ENCODE measurements around the gene SLC18A2. TPM values are rescaled to one million over a fixed set of nuclear protein-coding genes. Genes with fewer than 3 reads are reported as not detected.

Gene SLC18A2
- total RNA-seq, 1 donor from 2014 or later = not detected

DNA sequence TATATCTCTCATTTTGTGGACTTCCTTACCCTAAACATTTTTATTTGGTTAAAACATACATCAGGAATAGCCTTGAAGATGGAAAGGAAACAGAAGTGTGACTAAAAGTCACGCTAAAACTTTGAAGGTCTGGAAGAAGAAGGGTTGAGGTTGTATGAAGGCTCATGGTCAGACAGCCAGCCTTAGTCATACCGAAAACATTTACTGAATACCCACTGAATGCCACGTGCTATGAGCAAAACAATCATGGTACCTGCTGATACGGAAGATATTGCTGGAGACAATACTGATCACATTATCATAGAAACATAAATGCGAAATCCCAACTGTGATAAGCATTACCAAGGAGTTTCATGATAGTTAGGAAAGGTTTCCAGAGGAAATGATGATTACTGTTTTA is 70.3 kb downstream of the SLC18A2 start:
- Mint-ChIP-seq H3K4me3 (no peak overlapping the region), H3K27me3 (ENCODE audit: insufficient read depth) (no peaks in the 10 kb centered on the region), H3K9me3 (no peaks in the 10 kb centered on the region), H3K27ac (no peak overlapping the region), H3K4me1 (ENCODE audit: low read depth) (no peaks in the 10 kb centered on the region), H3K36me3 (ENCODE audit: low read depth) (peaks cover 13% of the 10 kb centered on the region)
- intact Hi-C loops (cut with micrococcal nuclease) = no loop called here
- DNase-seq (ENCODE audit: low spot score) = no peak

DNA sequence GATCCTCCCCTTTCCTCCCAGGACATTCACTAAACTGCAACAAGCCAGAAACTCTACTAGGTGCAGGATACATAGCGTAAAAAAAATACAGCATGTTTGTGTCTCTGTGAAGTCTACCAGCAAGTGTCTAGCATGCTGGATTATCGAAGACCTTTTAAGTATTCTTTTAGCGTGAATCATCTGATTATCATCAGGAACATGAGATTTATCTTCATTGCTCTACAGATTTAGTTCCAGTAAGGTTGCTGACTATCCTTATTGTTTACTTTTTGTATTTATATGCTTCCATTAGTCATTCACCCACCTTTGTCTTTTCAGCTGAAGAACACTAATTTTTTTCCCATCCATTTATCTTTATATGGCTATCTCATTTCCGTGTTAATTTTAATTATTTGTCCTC is 71.5 kb downstream of the SLC18A2 start:
- no peak for DNase-seq (ENCODE audit: low spot score)
- H3K27me3 Mint-ChIP-seq (ENCODE audit: insufficient read depth) = no peaks in the 10 kb centered on the region
- no peak overlapping the region for H3K4me3 Mint-ChIP-seq
- no peak overlapping the region for H3K27ac Mint-ChIP-seq
- intact Hi-C loops (cut with micrococcal nuclease) = no loop called here
- H3K9me3 Mint-ChIP-seq = no peaks in the 10 kb centered on the region
- no peaks in the 10 kb centered on the region for H3K4me1 Mint-ChIP-seq (ENCODE audit: low read depth)
- H3K36me3 Mint-ChIP-seq (ENCODE audit: low read depth) = peaks cover 13% of the 10 kb centered on the region

DNA sequence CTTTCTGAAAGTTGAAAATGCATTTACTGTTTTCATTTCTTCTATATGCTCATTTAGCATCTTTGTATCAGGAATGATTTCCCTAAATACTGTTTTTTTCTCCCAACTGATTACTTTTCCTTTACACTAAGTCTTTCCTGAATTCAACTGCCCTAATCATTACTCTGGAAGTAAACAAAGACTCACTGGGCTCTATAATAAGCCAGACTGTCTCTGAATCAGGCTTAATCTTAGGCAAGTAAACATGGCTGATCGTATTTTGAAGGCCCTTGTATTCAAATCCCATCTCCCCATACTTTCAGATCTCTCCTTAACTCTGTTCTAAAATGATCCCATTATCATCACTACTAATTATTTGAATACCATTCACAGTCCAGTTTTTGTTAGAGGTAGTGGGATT is 72.7 kb downstream of the SLC18A2 start:
- Mint-ChIP-seq H3K4me1 (ENCODE audit: low read depth) (no peaks in the 10 kb centered on the region), H3K4me3 (no peak overlapping the region), H3K36me3 (ENCODE audit: low read depth) (peaks cover 13% of the 10 kb centered on the region), H3K9me3 (no peaks in the 10 kb centered on the region), H3K27ac (no peak overlapping the region), H3K27me3 (ENCODE audit: insufficient read depth) (no peaks in the 10 kb centered on the region)
- DNase-seq (ENCODE audit: low spot score) = no peak
- intact Hi-C loops (cut with micrococcal nuclease) = no loop called here

DNA sequence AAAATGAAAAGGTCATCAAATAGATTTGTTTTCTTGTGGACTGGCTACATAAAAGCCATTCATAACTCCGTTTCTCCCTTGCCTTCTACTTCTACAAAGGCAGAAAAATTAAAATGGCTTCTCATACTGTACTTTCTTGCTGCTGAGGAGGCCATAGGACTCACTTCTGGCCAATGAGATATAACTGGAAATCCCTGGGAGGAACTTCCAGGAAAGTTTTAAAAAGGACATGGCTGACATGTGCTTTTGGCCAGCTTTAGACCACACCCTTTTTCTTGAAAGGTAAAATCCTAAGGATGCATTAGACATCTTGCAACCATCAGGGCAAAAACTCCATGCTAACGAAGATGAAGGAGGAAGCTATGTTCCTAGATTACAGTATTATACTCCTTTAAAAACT is 75.8 kb downstream of the SLC18A2 start:
- Mint-ChIP-seq H3K4me1 (ENCODE audit: low read depth) (no peaks in the 10 kb centered on the region), H3K9me3 (no peaks in the 10 kb centered on the region), H3K36me3 (ENCODE audit: low read depth) (peaks cover 9% of the 10 kb centered on the region), H3K27me3 (ENCODE audit: insufficient read depth) (no peaks in the 10 kb centered on the region), H3K27ac (no peak overlapping the region), H3K4me3 (no peak overlapping the region)
- intact Hi-C loops (cut with micrococcal nuclease) = no loop called here
- no peak for DNase-seq (ENCODE audit: low spot score)

DNA sequence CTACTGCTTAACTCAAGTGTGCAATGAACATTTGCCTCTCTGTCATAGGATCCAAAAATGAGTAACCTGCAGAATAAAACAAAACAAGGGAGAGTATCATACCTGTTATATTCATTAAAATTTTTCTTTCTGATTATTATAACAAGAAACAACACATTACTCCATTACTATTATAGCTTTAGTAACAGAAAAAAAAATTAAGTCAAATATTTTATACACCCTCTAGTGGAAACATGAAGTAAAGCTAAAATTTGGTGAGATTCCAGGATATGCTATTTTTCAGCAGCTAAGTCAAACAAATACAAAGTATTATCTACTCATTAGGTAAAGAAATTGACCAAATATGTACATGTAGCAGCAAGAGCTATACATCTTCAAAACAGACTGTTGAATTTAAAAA is 78.0 kb downstream of the SLC18A2 start:
- Mint-ChIP-seq H3K9me3 (no peaks in the 10 kb centered on the region), H3K4me1 (ENCODE audit: low read depth) (no peaks in the 10 kb centered on the region), H3K27me3 (ENCODE audit: insufficient read depth) (no peaks in the 10 kb centered on the region), H3K4me3 (no peak overlapping the region), H3K27ac (no peak overlapping the region), H3K36me3 (ENCODE audit: low read depth) (peaks cover 1% of the 10 kb centered on the region)
- DNase-seq (ENCODE audit: low spot score) = no peak
- intact Hi-C loops (cut with micrococcal nuclease) = no loop called here

DNA sequence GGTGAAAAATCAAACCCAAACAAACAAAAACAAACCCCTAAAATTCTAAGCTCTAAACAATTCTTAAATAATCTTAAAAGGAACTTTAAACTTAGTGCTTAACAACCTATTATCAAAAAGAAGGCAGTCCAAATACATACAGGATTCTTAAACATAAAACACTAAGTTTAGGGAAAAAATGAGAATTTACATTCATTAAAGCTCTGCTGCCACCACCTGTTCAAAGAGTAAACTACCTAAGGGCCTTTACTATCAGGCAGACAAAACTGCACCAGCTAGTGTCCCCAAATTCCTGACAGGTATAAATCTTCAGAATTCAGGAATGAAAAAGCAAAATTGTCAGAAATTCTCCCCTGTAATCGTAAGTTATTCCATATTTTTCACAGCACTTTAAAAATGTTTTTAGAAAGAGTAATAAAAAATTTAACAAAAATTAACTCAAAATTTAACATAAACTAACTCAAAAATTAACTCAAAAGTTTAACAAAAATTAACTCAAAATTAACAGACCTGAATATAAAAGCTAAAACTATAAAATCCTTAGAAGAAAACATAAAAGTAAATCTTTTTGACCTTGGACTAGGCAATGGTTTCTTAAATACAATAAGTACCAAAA is 79.2 kb downstream of the SLC18A2 start:
- H3K4me3 Mint-ChIP-seq = no peak overlapping the region
- DNase-seq (ENCODE audit: low spot score) = no peak
- intact Hi-C loops (cut with micrococcal nuclease) = loop anchor here (1.0 kb wide), 1 partner anchor 104 kb away; no protein-coding TSS in a partner anchor
- no peaks in the 10 kb centered on the region for H3K27me3 Mint-ChIP-seq (ENCODE audit: insufficient read depth)
- H3K36me3 Mint-ChIP-seq (ENCODE audit: low read depth) = no peaks in the 10 kb centered on the region
- H3K4me1 Mint-ChIP-seq (ENCODE audit: low read depth) = no peaks in the 10 kb centered on the region
- H3K9me3 Mint-ChIP-seq = no peaks in the 10 kb centered on the region
- H3K27ac Mint-ChIP-seq = no peak overlapping the region

DNA sequence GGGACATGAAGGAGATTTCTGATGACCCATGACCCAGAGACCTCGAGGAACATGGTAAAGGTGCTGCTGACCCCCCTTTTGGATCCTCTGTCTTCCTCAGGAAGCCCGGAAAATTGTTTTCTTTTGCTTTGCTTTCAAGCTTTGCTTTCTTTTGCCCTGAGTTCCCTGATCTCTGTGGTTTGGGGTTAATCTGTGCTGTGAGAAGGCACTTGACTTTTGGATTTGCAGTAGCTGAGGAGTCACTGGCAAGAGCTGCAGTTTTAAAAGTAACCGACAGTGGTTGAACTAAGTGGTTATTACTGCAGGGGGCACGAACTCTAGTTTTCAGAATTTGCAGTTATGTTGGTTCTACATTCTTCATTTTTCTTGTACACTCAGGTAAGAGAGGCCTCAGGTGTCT is 81.3 kb downstream of the SLC18A2 start:
- H3K4me3 Mint-ChIP-seq = no peak overlapping the region

DNA sequence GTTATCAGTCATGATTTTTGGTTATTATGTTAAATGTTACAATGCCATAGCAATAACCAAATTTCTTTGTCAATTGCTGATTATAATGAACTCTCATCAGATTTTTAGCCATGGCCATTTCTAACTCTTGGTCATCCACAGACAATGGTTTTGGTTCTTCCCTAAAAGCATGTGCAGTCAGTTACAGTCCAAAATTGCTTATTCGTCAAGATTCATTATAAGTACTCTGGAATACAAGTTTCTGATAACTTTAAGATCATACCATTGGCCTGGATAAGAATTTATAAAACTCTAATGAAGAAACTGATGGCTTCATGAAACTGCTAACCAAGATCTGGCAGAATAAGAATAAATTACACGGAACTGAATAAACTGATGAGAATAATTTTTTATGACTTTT is 83.5 kb downstream of the SLC18A2 start:
- no peak for DNase-seq (ENCODE audit: low spot score)
- Mint-ChIP-seq H3K27me3 (ENCODE audit: insufficient read depth) (no peaks in the 10 kb centered on the region), H3K4me3 (no peak overlapping the region), H3K27ac (no peak overlapping the region), H3K9me3 (no peaks in the 10 kb centered on the region), H3K4me1 (ENCODE audit: low read depth) (no peaks in the 10 kb centered on the region), H3K36me3 (ENCODE audit: low read depth) (peaks cover 3% of the 10 kb centered on the region)
- intact Hi-C loops (cut with micrococcal nuclease) = no loop called here

More for the DNA sequence above, 81.3 kb downstream of the SLC18A2 start:
- no peaks in the 10 kb centered on the region for H3K27me3 Mint-ChIP-seq (ENCODE audit: insufficient read depth)
- intact Hi-C loops (cut with micrococcal nuclease) = no loop called here
- no peak overlapping the region for H3K27ac Mint-ChIP-seq
- H3K4me1 Mint-ChIP-seq (ENCODE audit: low read depth) = no peaks in the 10 kb centered on the region
- H3K9me3 Mint-ChIP-seq = no peaks in the 10 kb centered on the region
- peaks cover 3% of the 10 kb centered on the region for H3K36me3 Mint-ChIP-seq (ENCODE audit: low read depth)
- no peak for DNase-seq (ENCODE audit: low spot score)

DNA sequence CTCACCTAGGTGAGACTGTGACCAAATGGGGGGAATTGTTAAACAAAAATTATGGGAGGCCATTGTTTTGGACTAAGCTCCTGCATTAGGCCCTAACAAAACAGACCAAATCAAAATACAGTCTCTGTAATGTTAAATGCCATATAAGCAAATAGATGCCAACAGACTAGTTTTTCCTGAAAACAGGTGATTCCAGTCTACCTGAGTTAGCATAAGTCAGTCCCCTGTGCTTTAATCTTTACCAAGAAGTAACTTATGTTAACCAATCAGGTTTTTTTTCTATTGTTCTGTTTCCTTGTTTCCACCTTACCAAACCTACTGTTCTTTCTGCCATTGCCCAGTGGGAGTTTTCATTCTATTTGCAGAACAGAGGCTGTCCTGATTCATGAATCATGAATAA is 86.3 kb downstream of the SLC18A2 start:
- peaks cover 8% of the 10 kb centered on the region for H3K36me3 Mint-ChIP-seq (ENCODE audit: low read depth)
- H3K9me3 Mint-ChIP-seq = no peaks in the 10 kb centered on the region
- no peak for DNase-seq (ENCODE audit: low spot score)
- no peak overlapping the region for H3K27ac Mint-ChIP-seq
- intact Hi-C loops (cut with micrococcal nuclease) = no loop called here
- no peaks in the 10 kb centered on the region for H3K27me3 Mint-ChIP-seq (ENCODE audit: insufficient read depth)
- H3K4me1 Mint-ChIP-seq (ENCODE audit: low read depth) = no peaks in the 10 kb centered on the region
- H3K4me3 Mint-ChIP-seq = no peak overlapping the region

Other genes starting within 250 kb of the SLC18A2 start
- gene SHTN1, start 235.9 kb upstream of the SLC18A2 start, total RNA-seq = not detected in 2 replicates
- gene VAX1, start 102.8 kb upstream of the SLC18A2 start, total RNA-seq = not detected in 2 replicates
- not detected in 2 replicates for gene KCNK18, start 43.6 kb upstream of the SLC18A2 start, total RNA-seq
- gene PDZD8, start 134.3 kb downstream of the SLC18A2 start, total RNA-seq = 20.2 and 24.5 TPM in 2 replicates

Measured in activated T-helper 1 cell treated with anti-CD3 and anti-CD28 coated beads, Interleukin-12 subunit alpha, Interleukin-12 subunit beta, Interleukin-2, Interleukin-4 antibody, amounts not matched to agents 30 ng/mL and 10 ng/mL and 1 ng/mL, durations not matched to agents 14 hours and 24 hours and 36 hours (primary cell).